Sigmoid colon (tissue), 7 donors: ENCODE measurements around the gene TRPC3. TPM values are rescaled to one million over a fixed set of nuclear protein-coding genes. Genes with fewer than 3 reads are reported as not detected.

ENCODE experiments used
- DNase-seq: peaks from one replicate; pipeline ENCODE4 v3.0.0-alpha.2; 2019
- H3K27ac ChIP-seq, 4 donors: fragments of 200-600 bp; sonication (generic); one replicate each; pipeline ENCODE4 v1.5.1; 2016 to 2019; ENCODE audit warnings: mild to moderate bottlenecking in 1 of 4
- H3K27me3 ChIP-seq, 3 donors: fragments of 200-600 bp; sonication (generic); one replicate each; pipeline ENCODE4 v1.5.1; 2019; ENCODE audit warnings: mild to moderate bottlenecking in 1 of 3
- H3K36me3 ChIP-seq, 4 donors: fragments of 200-600 bp; sonication (generic); one replicate each; pipeline ENCODE4 v1.5.1; 2016 to 2019
- H3K4me1 ChIP-seq, 4 donors: fragments of 200-600 bp; sonication (generic); one replicate each; pipeline ENCODE4 v1.5.1; 2017 to 2019
- H3K4me3 ChIP-seq, 4 donors: fragments of 200-600 bp; sonication (generic); one replicate each; pipeline ENCODE4 v1.5.1; 2017 to 2019; ENCODE audit warnings: mild to moderate bottlenecking in 2 of 4, moderate library complexity in 1 of 4
- H3K9me3 ChIP-seq, 4 donors: fragments of 200-600 bp in 3 of 4; sonication (generic) in 3 of 4; one replicate each; pipeline versions ENCODE4 v1.5.1 to v1.6.1; 2013 to 2019
- CTCF ChIP-seq, 4 experiments: fragments of 450-650 bp in 3 of 4; fragments of 200-600 bp in 1 of 4; IDR thresholded peaks; one replicate each; pipeline ENCODE4 v1.5.1; 2016 to 2019; ENCODE audit warnings: antibody characterized with exemption in 4 of 4, mild to moderate bottlenecking in 3 of 4, moderate library complexity in 2 of 4
- EP300 ChIP-seq, 4 donors: sonication (generic); formaldehyde crosslinking; IDR thresholded peaks; one replicate each; pipeline ENCODE4 v1.6.1; 2017; ENCODE audit warnings: antibody characterized with exemption in 4 of 4
- POLR2A ChIP-seq, 2 donors: fragments of 450-650 bp; IDR thresholded peaks; one replicate each; pipeline ENCODE4 v1.6.1; 2016; ENCODE audit warnings: antibody characterized with exemption in 2 of 2, mild to moderate bottlenecking in 2 of 2, moderate library complexity in 2 of 2
- POLR2AphosphoS5 ChIP-seq, 4 donors: sonication (generic); formaldehyde crosslinking; IDR thresholded peaks; one replicate each; pipeline ENCODE4 v1.6.1; 2017; ENCODE audit warnings: antibody characterized with exemption in 4 of 4
- WGBS, 2 donors: extraction: QIAGEN DNeasy Blood & Tissue Kit; methylation state at CpG; one replicate each; pipeline ENCODE4 v1.1.7; 2013; 5-methylcytosine and 5-hydroxymethylcytosine counted together
- intact Hi-C: fragments of 100-400 bp; cut with DNase I; formaldehyde crosslinking; loops from one replicate; pipeline ENCODE4 v1.15.1; 2023
- polyA plus RNA-seq, 3 donors: library from polyadenylated mRNA; stranded (reverse); fragments of 200-250 nt; gene quantifications; one replicate each; pipeline ENCODE4 v1.2.3, GENCODE V29; 2013
- total RNA-seq, 4 donors: library from RNA; depleted of rRNA; stranded (reverse); fragments of >200 nt; gene quantifications; one replicate each; pipeline ENCODE4 v1.1.0, GENCODE V29; 2016
- donor health status: healthy with polysubstance abuse.
- donor health status: Bipolar disorder and iron deficiency.
- donor health status: healthy.

Gene TRPC3
- total and polyA plus RNA-seq, 7 donors: 0.12 to 1.1 (median 0.36) TPM; not detected in 2

GRCh38 chr4:121861426-121861825 is 90.4 kb downstream of the TRPC3 start:
- H3K9me3 ChIP-seq: no peaks in the 10 kb centered on the region
- H3K27ac ChIP-seq: no peak overlapping the region
- H3K36me3 ChIP-seq: peaks cover 0 to 62% (median 4%) of the 10 kb centered on the region in 4 donors
- H3K27me3 ChIP-seq: no peaks in the 10 kb centered on the region
- intact Hi-C loops: no loop called here
- no peak for DNase-seq
- H3K4me3 ChIP-seq: no peak overlapping the region
- 19 to 70% methylated on average over 2 of the region's 2 CpGs for WGBS, 2 donors
- no peaks in the 10 kb centered on the region for H3K4me1 ChIP-seq
- TF ChIP-seq CTCF (IDR thresholded peaks at IDR 0.05) (no peak), POLR2A (IDR thresholded peaks at IDR 0.05) (no peak), EP300 (IDR thresholded peaks at IDR 0.05) (no peak), POLR2AphosphoS5 (IDR thresholded peaks at IDR 0.05) (no peak)

GRCh38 chr4:121860121-121860520 is 91.7 kb downstream of the TRPC3 start:
- Histone ChIP-seq H3K9me3 (no peaks in the 10 kb centered on the region), H3K27me3 (no peaks in the 10 kb centered on the region), H3K4me1 (no peaks in the 10 kb centered on the region), H3K27ac (no peak overlapping the region), H3K36me3 (peaks cover 0 to 60% (median 4%) of the 10 kb centered on the region in 4 donors), H3K4me3 (no peak overlapping the region)
- no peak for TF ChIP-seq POLR2AphosphoS5 (IDR thresholded peaks at IDR 0.05)
- TF ChIP-seq POLR2A (IDR thresholded peaks at IDR 0.05): no peak
- intact Hi-C loops: no loop called here
- DNase-seq: no peak

GRCh38 chr4:121851354-121851753 is 100.5 kb downstream of the TRPC3 start:
- Histone ChIP-seq H3K9me3 (no peaks in the 10 kb centered on the region), H3K4me3 (no peak overlapping the region), H3K27me3 (no peaks in the 10 kb centered on the region), H3K4me1 (no peaks in the 10 kb centered on the region), H3K27ac (no peak overlapping the region), H3K36me3 (peaks cover 0 to 58% (median 6%) of the 10 kb centered on the region in 4 donors)
- DNase-seq: no peak
- intact Hi-C loops: no loop called here
- WGBS, 2 donors: 94 to 97% methylated on average over 1 of the region's 1 CpG
- TF ChIP-seq CTCF (IDR thresholded peaks at IDR 0.05) (no peak), POLR2AphosphoS5 (IDR thresholded peaks at IDR 0.05) (no peak), EP300 (IDR thresholded peaks at IDR 0.05) (no peak), POLR2A (IDR thresholded peaks at IDR 0.05) (no peak)

- TF ChIP-seq CTCF (IDR thresholded peaks at IDR 0.05) (no peak), POLR2AphosphoS5 (IDR thresholded peaks at IDR 0.05) (no peak), EP300 (IDR thresholded peaks at IDR 0.05) (no peak)
- 88 to 90% methylated on average over 6 of the region's 6 CpGs for WGBS, 2 donors
- H3K36me3 ChIP-seq: peaks cover 0 to 76% (median 15%) of the 10 kb centered on the region in 4 donors
Observed at GRCh38 chr4:121846662-121847061, 105.2 kb downstream of the TRPC3 start.

GRCh38 chr4:121842862-121843261 is 109.0 kb downstream of the TRPC3 start:
- Histone ChIP-seq H3K27ac (no peak overlapping the region), H3K36me3 (peaks cover 0 to 91% (median 16%) of the 10 kb centered on the region in 4 donors), H3K4me1 (no peaks in the 10 kb centered on the region), H3K4me3 (no peak overlapping the region), H3K27me3 (no peaks in the 10 kb centered on the region), H3K9me3 (no peaks in the 10 kb centered on the region)
- 94 to 95% methylated on average over 4 of the region's 4 CpGs for whole genome bisulfite sequencing, 2 donors
- no peak for DNase-seq
- intact Hi-C loops: no loop called here
- TF ChIP-seq POLR2AphosphoS5 (IDR thresholded peaks at IDR 0.05): no peak
- no peak for TF ChIP-seq CTCF (IDR thresholded peaks at IDR 0.05)
- no peak for TF ChIP-seq POLR2A (IDR thresholded peaks at IDR 0.05)
- TF ChIP-seq EP300 (IDR thresholded peaks at IDR 0.05): no peak

More at GRCh38 chr4:121846662-121847061, 105.2 kb downstream of the TRPC3 start:
- no peaks in the 10 kb centered on the region for H3K4me1 ChIP-seq
- DNase-seq: no peak
- H3K27ac ChIP-seq: no peak overlapping the region
- no peaks in the 10 kb centered on the region for H3K9me3 ChIP-seq
- H3K27me3 ChIP-seq: no peaks in the 10 kb centered on the region
- no peak overlapping the region for H3K4me3 ChIP-seq
- intact Hi-C loops: no loop called here
